Measurements from ENCODE around the gene URB1.

URB1 gene

DNA sequence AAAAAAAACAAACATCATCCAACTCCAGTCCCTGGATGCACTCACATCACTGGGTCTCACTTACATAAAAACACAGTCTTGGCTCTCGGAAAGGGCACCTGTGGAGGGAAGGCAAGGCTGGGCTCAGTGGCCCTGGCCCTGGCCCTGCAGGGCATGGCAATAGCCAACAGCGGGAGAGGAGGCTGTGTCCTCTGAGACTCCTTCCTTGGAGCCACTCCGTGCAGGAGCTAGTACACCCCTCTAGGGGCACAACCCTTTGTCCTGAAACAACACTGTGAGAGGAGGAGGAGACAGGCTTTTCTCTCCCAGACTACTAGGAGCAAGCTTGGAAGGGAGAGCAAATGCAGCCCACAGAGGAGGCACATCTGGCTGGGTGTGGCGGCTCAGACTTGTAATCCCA is 28.0 kb downstream of the URB1 start (continued):
- TF ChIP-seq, protein P1, sequence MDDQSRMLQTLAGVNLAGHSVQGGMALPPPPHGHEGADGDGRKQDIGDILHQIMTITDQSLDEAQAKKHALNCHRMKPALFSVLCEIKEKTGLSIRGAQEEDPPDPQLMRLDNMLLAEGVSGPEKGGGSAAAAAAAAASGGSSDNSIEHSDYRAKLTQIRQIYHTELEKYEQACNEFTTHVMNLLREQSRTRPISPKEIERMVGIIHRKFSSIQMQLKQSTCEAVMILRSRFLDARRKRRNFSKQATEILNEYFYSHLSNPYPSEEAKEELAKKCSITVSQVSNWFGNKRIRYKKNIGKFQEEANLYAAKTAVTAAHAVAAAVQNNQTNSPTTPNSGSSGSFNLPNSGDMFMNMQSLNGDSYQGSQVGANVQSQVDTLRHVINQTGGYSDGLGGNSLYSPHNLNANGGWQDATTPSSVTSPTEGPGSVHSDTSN (CRISPR knock-in tag; IDR thresholded peaks at IDR 0.05), result no peak
- TF ChIP-seq ZNF473 (tag by site-specific recombination; IDR thresholded peaks at IDR 0.05) (no peak), TRIM28 (IDR thresholded peaks at IDR 0.05; ENCODE audit: borderline replicate concordance, low read length) (no peak), ZNF16 (tag by site-specific recombination; IDR thresholded peaks at IDR 0.05; ENCODE audit: low read depth) (no peak), ZNF335 (tag by site-specific recombination; conservative IDR thresholded peaks at IDR 0.05) (no peak)
- TF ChIP-seq, protein P2, sequence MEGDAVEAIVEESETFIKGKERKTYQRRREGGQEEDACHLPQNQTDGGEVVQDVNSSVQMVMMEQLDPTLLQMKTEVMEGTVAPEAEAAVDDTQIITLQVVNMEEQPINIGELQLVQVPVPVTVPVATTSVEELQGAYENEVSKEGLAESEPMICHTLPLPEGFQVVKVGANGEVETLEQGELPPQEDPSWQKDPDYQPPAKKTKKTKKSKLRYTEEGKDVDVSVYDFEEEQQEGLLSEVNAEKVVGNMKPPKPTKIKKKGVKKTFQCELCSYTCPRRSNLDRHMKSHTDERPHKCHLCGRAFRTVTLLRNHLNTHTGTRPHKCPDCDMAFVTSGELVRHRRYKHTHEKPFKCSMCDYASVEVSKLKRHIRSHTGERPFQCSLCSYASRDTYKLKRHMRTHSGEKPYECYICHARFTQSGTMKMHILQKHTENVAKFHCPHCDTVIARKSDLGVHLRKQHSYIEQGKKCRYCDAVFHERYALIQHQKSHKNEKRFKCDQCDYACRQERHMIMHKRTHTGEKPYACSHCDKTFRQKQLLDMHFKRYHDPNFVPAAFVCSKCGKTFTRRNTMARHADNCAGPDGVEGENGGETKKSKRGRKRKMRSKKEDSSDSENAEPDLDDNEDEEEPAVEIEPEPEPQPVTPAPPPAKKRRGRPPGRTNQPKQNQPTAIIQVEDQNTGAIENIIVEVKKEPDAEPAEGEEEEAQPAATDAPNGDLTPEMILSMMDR (tag by site-specific recombination; IDR thresholded peaks at IDR 0.05), result no peak
- TF ChIP-seq, protein P3, sequence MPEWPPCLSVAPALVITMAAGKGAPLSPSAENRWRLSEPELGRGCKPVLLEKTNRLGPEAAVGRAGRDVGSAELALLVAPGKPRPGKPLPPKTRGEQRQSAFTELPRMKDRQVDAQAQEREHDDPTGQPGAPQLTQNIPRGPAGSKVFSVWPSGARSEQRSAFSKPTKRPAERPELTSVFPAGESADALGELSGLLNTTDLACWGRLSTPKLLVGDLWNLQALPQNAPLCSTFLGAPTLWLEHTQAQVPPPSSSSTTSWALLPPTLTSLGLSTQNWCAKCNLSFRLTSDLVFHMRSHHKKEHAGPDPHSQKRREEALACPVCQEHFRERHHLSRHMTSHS (tag by site-specific recombination; IDR thresholded peaks at IDR 0.05), result no peak
- TF ChIP-seq, protein P4, sequence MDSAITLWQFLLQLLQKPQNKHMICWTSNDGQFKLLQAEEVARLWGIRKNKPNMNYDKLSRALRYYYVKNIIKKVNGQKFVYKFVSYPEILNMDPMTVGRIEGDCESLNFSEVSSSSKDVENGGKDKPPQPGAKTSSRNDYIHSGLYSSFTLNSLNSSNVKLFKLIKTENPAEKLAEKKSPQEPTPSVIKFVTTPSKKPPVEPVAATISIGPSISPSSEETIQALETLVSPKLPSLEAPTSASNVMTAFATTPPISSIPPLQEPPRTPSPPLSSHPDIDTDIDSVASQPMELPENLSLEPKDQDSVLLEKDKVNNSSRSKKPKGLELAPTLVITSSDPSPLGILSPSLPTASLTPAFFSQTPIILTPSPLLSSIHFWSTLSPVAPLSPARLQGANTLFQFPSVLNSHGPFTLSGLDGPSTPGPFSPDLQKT (IDR thresholded peaks at IDR 0.05; ENCODE audit: borderline replicate concordance, low read depth, low read length), result no peak

DNA sequence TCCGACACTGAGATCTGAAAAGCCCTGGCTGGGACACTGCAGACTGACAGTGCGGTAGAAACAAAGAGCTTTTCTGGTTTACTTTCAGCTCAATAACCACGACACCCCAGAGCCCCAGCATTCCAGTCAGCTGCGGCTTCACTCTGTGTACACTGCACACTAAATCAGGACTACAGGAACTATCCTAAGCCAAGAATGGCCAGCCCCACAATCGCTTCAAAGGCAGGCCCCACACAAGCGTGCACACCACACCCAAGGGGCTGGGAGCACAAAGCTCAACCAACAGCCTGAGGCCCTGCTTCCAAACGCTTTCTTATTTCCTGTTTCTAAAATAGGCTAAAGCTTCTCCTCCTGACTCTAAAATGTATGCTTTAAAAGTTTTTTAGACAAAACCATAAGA is 28.4 kb downstream of the URB1 start:
- CTCF ChIA-PET, result interaction anchor here (0.7 kb wide), 1 partner anchor 499 kb away, joined by 4 read pairs; no protein-coding TSS in a partner anchor

More for the DNA sequence above, 28.4 kb downstream of the URB1 start:
- Histone ChIP-seq H3K27ac (ENCODE audit: extremely low read depth, low read depth, low read length) (no peak overlapping the region), H3K4me3 (ENCODE audit: low read depth, low read length) (no peak overlapping the region), H3K36me3 (ENCODE audit: control insufficient read depth in 2 of 2, insufficient read depth in 1 of 2, low read length in 2 of 2) (peaks cover 53 to 96% of the 10 kb centered on the region in 2 experiments), H3K4me1 (ENCODE audit: control insufficient read depth, insufficient read depth, low read length) (no peaks in the 10 kb centered on the region), H3K9me3 (ENCODE audit: control insufficient read depth, insufficient read depth, low read depth, low read length) (no peaks in the 10 kb centered on the region)
- POLR2A ChIA-PET, result no interaction called here
- TF ChIP-seq ZNF114 (tag by site-specific recombination; IDR thresholded peaks at IDR 0.05), result no peak
- no peak for TF ChIP-seq ZBTB21 (tag by site-specific recombination; IDR thresholded peaks at IDR 0.05)
- no peak for TF ChIP-seq ZNF416 (tag by site-specific recombination; IDR thresholded peaks at IDR 0.05)
- TF ChIP-seq ZNF366 (tag by site-specific recombination; conservative IDR thresholded peaks at IDR 0.05), result no peak
- TF ChIP-seq ZNF530 (tag by site-specific recombination; IDR thresholded peaks at IDR 0.05; ENCODE audit: low read depth), result no peak
- no peak for TF ChIP-seq EGR2 (tag by site-specific recombination; IDR thresholded peaks at IDR 0.05; ENCODE audit: low read depth)
- TF ChIP-seq SP3 (tag by site-specific recombination; IDR thresholded peaks at IDR 0.05), result no peak
- TF ChIP-seq RBAK (tag by site-specific recombination; IDR thresholded peaks at IDR 0.05), result no peak
- no peak for TF ChIP-seq SCRT2 (tag by site-specific recombination; IDR thresholded peaks at IDR 0.05)
- no peak for TF ChIP-seq ZNF214 (tag by site-specific recombination; IDR thresholded peaks at IDR 0.05; ENCODE audit: borderline replicate concordance)
- no peak for TF ChIP-seq ZNF48 (tag by site-specific recombination; IDR thresholded peaks at IDR 0.05)
- TF ChIP-seq, protein P1 (CRISPR knock-in tag; IDR thresholded peaks at IDR 0.05), result no peak
- TF ChIP-seq HIC1 (tag by site-specific recombination; IDR thresholded peaks at IDR 0.05), result no peak
- no peak for TF ChIP-seq ZNF677 (tag by site-specific recombination; IDR thresholded peaks at IDR 0.05)

Data from HEK293 (cell line).